ENCODE measurements around the gene SEC23A.

SEC23A gene

DNA sequence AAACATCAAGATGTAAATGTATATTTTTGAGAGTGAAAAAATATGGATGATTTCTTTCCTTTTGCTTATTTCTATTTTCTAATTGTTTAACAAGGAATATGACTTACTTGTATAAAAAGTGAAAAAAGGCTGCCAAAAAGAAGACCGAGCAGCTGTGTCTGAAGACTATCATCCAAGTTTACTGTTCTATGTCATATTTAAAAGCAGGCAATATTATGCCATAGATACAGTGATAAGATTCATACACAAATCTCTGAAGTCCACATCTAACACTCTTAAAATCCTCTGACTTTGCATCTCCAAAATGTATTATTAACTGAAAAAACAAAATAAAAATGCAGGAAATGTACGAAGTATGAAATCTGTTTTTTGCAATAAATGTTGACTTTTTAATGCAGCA lies 109.1 kb downstream of the SEC23A start:
- DNase-seq (ENCODE audit: insufficient read length, low spot score) (no peak), FAIRE-seq (no peak)
- TF ChIP-seq SPI1 (IDR thresholded peaks at IDR 0.05; ENCODE audit: low read depth, low read length) = no peak

DNA sequence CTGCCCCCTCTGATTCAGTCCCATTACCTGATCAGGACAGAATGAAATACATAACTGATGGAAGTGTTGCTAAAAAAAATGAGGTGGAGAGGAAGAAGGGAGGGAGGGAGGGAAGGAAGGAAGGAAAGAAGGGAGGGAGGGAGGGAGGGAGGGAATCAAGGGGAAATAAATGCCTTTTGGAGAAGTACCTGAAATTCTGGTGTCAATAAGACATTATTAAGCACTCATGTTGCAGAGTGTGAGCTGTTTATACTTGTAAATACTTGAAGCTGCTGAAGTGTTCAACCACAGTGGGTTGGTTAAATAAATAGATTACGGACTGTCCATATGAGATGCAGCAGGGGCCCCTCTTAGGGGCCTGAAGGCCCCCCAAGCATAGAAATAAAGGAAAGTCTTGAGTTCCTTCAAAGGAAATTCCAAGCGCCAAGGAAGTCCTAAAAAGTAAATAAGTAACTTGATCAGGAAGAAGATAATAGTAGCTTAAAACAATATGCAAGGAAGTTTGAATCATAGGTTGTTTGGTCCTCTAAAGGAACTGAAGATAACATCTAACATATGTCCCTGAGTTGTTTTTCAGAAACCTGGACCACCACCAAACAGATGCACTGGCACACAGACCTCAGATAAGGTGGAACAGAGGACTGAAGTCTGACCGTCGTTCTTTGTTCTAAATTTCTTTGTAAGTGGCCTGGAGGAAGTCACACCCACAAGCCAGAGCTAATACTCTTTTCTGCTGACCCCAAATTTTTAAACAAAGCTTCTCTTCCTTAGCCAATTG lies 110.8 kb downstream of the SEC23A start:
- DNase-seq (ENCODE audit: insufficient read length, low spot score) (no peak), FAIRE-seq (no peak)
- TF ChIP-seq SPI1 (IDR thresholded peaks at IDR 0.05; ENCODE audit: low read depth, low read length) = no peak
- TF ChIP-seq POLR2AphosphoS5 (IDR thresholded peaks at IDR 0.05; ENCODE audit: low read depth, low read length) = no peak
- TF ChIP-seq PAX5 (IDR thresholded peaks at IDR 0.05; ENCODE audit: insufficient read depth, low read length, severe bottlenecking) = no peak
- no peak for TF ChIP-seq TAF1 (IDR thresholded peaks at IDR 0.05; ENCODE audit: low read depth, low read length)
- TF ChIP-seq POU2F2 (IDR thresholded peaks at IDR 0.05; ENCODE audit: low read depth, low read length) = no peak
- TF ChIP-seq POLR2A (IDR thresholded peaks at IDR 0.05; ENCODE audit: low read depth, low read length) = no peak

- FAIRE-seq (no peak), DNase-seq (ENCODE audit: insufficient read length, low spot score) (no peak)
- TF ChIP-seq POLR2AphosphoS5 (IDR thresholded peaks at IDR 0.05; ENCODE audit: low read depth, low read length) = no peak
- no peak for TF ChIP-seq TAF1 (IDR thresholded peaks at IDR 0.05; ENCODE audit: low read depth, low read length)
- TF ChIP-seq POLR2A (IDR thresholded peaks at IDR 0.05; ENCODE audit: low read depth, low read length) = no peak
- no peak for TF ChIP-seq POU2F2 (IDR thresholded peaks at IDR 0.05; ENCODE audit: low read depth, low read length)
- TF ChIP-seq SPI1 (IDR thresholded peaks at IDR 0.05; ENCODE audit: low read depth, low read length) = no peak
- TF ChIP-seq PAX5 (IDR thresholded peaks at IDR 0.05; ENCODE audit: insufficient read depth, low read length, severe bottlenecking) = no peak
Observed at GRCh38 chr14:38991299-38991698, 111.7 kb downstream of the SEC23A start.

- no peak for DNase-seq (ENCODE audit: insufficient read length, low spot score)
- TF ChIP-seq SPI1 (IDR thresholded peaks at IDR 0.05; ENCODE audit: low read depth, low read length) (peak; percentile 31; the same call in 1 of the 2 replicates), TAF1 (IDR thresholded peaks at IDR 0.05; ENCODE audit: low read depth, low read length) (no peak)
- FAIRE-seq = no peak
Observed at GRCh38 chr14:38989922-38990546, 113.0 kb downstream of the SEC23A start.

DNA sequence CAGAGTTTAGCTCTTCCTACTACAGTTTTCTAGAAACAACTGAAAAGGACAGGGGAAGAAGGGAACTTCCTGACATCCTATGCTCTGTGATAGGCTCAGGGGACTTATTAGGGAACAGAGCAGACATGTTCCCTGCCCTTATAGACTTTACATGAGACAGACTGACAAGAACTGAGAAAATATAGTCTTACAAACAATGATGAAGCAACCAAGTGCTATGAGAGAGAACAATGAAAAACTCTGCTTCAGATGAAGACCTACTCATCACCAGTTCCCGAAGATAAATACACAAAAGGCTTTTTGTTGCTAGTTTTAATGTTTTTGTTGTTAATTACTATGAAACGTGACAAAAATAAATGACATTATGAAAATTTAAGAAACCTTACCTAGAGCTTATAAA lies 115.3 kb downstream of the SEC23A start:
- no peak for TF ChIP-seq POU2F2 (IDR thresholded peaks at IDR 0.05; ENCODE audit: low read depth, low read length)
- no peak for TF ChIP-seq TAF1 (IDR thresholded peaks at IDR 0.05; ENCODE audit: low read depth, low read length)
- no peak for TF ChIP-seq SPI1 (IDR thresholded peaks at IDR 0.05; ENCODE audit: low read depth, low read length)
- TF ChIP-seq POLR2AphosphoS5 (IDR thresholded peaks at IDR 0.05; ENCODE audit: low read depth, low read length) = no peak
- no peak for TF ChIP-seq POLR2A (IDR thresholded peaks at IDR 0.05; ENCODE audit: low read depth, low read length)
- FAIRE-seq = no peak
- DNase-seq (ENCODE audit: insufficient read length, low spot score) = no peak

DNA sequence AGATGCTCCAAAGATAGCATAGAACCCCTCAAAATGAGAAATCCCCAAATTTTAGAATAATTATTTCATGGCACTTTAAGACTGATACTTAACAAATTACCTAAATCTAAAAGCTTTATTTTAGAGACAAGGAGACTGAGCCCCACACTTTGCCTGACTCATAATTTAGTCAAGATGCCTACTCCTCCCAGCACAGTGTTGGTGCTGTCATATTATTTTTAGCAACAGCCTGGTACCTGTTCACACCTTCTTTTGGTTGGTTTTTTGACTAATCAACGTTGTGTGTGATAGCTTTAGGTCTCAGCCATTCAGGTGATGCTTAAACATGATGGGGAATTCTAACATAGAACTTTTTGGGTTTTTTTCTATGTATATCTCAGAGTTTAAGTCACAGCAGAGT lies 120.2 kb downstream of the SEC23A start:
- no peak for TF ChIP-seq PAX5 (IDR thresholded peaks at IDR 0.05; ENCODE audit: insufficient read depth, low read length, severe bottlenecking)
- TF ChIP-seq TAF1 (IDR thresholded peaks at IDR 0.05; ENCODE audit: low read depth, low read length) = no peak
- TF ChIP-seq POLR2A (IDR thresholded peaks at IDR 0.05; ENCODE audit: low read depth, low read length) = no peak
- no peak for TF ChIP-seq POLR2AphosphoS5 (IDR thresholded peaks at IDR 0.05; ENCODE audit: low read depth, low read length)
- no peak for TF ChIP-seq POU2F2 (IDR thresholded peaks at IDR 0.05; ENCODE audit: low read depth, low read length)
- TF ChIP-seq SPI1 (IDR thresholded peaks at IDR 0.05; ENCODE audit: low read depth, low read length) = no peak
- DNase-seq (ENCODE audit: insufficient read length, low spot score) = no peak
- no peak for FAIRE-seq

DNA sequence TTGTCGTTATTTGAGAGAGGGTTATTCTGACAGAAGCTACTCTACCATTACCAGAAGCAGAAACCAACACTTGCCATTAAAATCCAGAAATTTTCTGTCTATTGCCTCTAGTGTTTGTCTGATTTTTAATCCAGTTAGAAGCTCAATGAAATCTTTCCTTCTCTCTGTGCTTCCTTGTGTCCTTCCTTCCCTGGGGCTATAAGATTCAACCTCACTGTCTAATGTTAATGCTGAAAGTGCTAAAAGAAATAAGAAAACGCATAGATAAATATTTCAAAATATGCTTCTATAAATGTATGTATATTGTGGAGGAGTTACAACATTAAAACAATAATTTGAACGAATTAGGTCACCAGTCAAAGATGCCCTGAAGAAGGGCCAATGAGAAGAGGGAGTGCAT lies 120.8 kb downstream of the SEC23A start:
- FAIRE-seq (no peak), DNase-seq (ENCODE audit: insufficient read length, low spot score) (no peak)
- no peak for TF ChIP-seq PAX5 (IDR thresholded peaks at IDR 0.05; ENCODE audit: insufficient read depth, low read length, severe bottlenecking)
- no peak for TF ChIP-seq POLR2A (IDR thresholded peaks at IDR 0.05; ENCODE audit: low read depth, low read length)
- no peak for TF ChIP-seq SPI1 (IDR thresholded peaks at IDR 0.05; ENCODE audit: low read depth, low read length)
- TF ChIP-seq POLR2AphosphoS5 (IDR thresholded peaks at IDR 0.05; ENCODE audit: low read depth, low read length) = no peak
- no peak for TF ChIP-seq POU2F2 (IDR thresholded peaks at IDR 0.05; ENCODE audit: low read depth, low read length)
- no peak for TF ChIP-seq TAF1 (IDR thresholded peaks at IDR 0.05; ENCODE audit: low read depth, low read length)

All from GM12891 (cell line).